GM20000 (cell line): ENCODE data around the gene C6orf120.
"Not testable (repeated sequence)": the region's sequence is repeated elsewhere in the genome, so short reads cannot be mapped to it uniquely, and the experiment has no call there.

ENCODE experiments used
- DNase-seq: peaks from one replicate; pipeline ENCODE4 v3.0.0; 2012; ENCODE audit warnings: low spot score
- CTCF ChIP-seq: IDR thresholded peaks from 2 replicates; pipeline ENCODE4 v1.5.1; 2012; ENCODE audit warnings: mild to moderate bottlenecking, control low read depth; ENCODE audit errors: extremely low read depth, missing control alignments

C6orf120 gene

GRCh38 chr6:169678342-169678741, 23.6 kb upstream of the C6orf120 start:
- no peak for DNase-seq
- no peak for TF ChIP-seq CTCF

GRCh38 chr6:169684056-169684455, 17.9 kb upstream of the C6orf120 start:
- TF ChIP-seq CTCF = no peak
- DNase-seq = no peak

- no peak for DNase-seq
- TF ChIP-seq CTCF = no peak
Observed at GRCh38 chr6:169685860-169686259, 16.1 kb upstream of the C6orf120 start.

- TF ChIP-seq CTCF = no peak
- DNase-seq = no peak
Observed at GRCh38 chr6:169689287-169689686, 12.6 kb upstream of the C6orf120 start.

GRCh38 chr6:169691260-169691659, 10.7 kb upstream of the C6orf120 start:
- TF ChIP-seq CTCF = no peak
- DNase-seq = no peak

- no peak for TF ChIP-seq CTCF
- DNase-seq = no peak
Observed at GRCh38 chr6:169692516-169692915, 9.4 kb upstream of the C6orf120 start.

GRCh38 chr6:169695131-169695530, 6.8 kb upstream of the C6orf120 start:
- no peak for DNase-seq
- TF ChIP-seq CTCF = no peak

GRCh38 chr6:169697115-169697514, 4.8 kb upstream of the C6orf120 start:
- not testable (repeated sequence) for DNase-seq
